ENCODE results near the gene ZNF148.
"Not testable (repeated sequence)": the region's sequence is repeated elsewhere in the genome, so short reads cannot be mapped to it uniquely, and the experiment has no call there.

Gene ZNF148, protein sequence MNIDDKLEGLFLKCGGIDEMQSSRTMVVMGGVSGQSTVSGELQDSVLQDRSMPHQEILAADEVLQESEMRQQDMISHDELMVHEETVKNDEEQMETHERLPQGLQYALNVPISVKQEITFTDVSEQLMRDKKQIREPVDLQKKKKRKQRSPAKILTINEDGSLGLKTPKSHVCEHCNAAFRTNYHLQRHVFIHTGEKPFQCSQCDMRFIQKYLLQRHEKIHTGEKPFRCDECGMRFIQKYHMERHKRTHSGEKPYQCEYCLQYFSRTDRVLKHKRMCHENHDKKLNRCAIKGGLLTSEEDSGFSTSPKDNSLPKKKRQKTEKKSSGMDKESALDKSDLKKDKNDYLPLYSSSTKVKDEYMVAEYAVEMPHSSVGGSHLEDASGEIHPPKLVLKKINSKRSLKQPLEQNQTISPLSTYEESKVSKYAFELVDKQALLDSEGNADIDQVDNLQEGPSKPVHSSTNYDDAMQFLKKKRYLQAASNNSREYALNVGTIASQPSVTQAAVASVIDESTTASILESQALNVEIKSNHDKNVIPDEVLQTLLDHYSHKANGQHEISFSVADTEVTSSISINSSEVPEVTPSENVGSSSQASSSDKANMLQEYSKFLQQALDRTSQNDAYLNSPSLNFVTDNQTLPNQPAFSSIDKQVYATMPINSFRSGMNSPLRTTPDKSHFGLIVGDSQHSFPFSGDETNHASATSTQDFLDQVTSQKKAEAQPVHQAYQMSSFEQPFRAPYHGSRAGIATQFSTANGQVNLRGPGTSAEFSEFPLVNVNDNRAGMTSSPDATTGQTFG

DNA sequence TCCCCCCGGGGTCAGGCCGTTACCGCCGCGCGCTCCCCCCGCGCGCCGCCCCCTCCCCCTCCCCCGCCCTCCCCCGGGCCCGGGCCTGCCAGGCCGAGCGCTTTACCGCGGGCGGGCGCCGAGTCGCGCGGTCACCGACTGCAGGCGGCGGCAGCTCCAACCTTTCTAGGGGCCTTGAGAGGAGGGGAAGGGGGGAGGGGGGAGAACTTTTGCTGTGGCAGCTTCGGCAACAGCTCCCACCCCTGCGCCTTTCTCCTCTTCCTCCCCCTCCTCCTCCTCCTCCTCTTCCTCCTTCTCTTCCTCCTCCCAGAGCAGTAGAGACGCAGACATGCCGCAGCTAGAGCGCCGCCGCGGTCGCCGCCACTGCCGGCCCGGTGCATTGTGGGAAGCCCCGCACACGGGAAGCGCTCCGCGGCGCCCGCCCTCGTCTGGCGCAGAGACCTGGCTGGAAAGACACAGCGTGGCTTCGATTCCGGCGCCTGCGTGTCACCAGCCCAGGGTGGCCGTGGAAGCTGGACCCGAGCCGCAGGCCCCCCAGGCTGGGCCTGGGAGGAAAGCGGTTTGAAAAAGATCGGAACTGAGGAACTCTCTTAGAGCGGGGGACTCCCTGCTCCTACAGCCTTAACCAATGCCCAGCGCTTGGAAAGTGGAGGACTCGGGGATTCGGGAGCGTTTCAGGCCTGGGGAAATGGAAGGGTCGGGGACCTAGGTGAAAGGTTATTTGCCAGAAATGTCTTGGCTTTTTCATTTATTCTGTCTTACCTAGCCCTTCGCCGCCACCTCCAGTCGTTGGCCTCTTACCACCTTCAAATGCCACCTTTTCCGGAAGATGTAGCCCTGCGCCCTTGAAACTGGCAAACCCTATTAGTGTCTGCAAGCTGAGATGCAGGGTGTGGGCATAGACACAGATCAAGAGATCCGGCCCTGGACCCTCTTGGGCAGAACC lies at the start of gene ZNF148:
Gene ZNF148, minus strand, starts transcription at position 330 of the 946 bp plus-strand sequence. CDS start 61,685 bp downstream, outside the sequence.
- peak; percentile 92 for DNase-seq (ENCODE audit: low spot score)

DNA sequence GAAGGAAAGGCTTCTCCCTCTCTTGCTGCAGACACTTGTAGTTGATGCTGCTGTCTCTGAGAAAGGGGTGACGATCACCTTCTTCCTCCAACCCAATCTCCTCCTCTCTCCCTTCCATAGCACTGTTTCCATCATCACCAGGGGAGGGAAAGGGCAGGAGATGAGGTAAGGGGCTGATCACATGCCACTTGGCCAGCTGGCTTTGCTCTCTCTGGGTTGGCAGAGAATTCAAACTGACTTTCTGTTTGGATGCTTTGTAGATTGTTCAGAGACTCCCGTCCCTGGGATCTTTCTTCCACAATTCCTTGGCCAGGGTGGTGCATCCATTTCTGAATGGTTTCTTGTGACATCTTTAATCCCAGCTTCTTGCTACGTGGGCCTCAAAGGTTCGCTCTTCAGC lies 43.2 kb upstream of the ZNF148 start:
- peak; percentile 33 for DNase-seq (ENCODE audit: low spot score)

DNA sequence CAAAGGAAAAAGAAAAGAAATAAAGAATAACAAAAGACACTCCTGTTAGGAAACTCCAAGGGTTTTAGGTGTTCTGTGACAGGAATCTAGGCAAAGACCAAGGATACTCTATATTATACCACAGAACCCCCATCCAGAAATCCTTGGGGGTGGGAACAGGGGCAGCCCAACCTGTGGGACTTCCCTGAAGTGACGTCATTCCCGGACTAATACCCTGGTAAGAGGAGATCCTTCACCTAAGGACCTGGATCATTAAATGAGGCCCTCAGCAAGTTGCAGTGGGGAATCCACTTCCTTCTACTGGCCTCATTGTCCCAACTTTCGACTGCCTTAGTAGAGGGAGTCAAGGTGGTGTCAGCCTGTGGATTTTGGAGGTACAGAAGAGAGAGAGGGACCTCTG lies 41.1 kb upstream of the ZNF148 start:
- DNase-seq (ENCODE audit: low spot score) = no peak

DNA sequence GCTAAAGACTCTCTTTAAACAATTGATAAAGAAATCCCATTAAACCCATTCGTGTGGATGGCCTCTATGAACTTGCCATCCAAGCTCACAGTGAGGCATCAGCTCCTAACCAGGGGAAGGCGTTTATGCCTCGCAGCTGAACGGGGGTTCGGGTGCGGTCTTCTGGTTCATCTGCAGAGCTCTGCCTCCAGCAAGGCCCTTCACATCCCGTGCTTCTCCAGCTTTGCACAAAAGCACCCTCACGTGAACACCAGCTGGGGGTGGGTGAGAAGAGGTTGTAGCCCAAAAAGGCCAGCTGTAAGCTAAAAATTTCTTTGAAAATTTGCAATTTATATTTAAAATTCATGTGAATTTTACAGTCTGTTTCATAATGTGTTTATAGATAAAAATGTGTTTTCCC lies 39.5 kb upstream of the ZNF148 start:
- DNase-seq (ENCODE audit: low spot score) = no peak

DNA sequence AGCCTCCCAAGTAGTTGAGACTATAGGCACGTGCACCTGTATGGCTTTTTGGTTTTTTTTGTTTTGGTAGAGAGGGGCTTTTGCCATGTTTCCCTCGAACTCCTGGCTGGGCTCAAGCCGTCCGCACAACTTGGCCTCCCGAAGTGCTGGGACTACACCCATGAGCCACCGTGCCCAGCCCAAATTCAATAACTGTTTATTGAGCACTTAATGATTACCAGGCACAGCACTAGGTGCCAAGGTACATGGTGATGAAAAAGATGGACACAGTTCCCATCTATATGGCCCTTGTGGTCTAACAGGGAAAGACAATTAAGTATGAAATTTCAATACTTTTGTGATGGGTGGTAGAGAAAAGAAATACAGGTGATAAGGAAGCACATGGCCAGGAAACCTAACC lies 35.8 kb upstream of the ZNF148 start:
- DNase-seq (ENCODE audit: low spot score) = no peak

DNA sequence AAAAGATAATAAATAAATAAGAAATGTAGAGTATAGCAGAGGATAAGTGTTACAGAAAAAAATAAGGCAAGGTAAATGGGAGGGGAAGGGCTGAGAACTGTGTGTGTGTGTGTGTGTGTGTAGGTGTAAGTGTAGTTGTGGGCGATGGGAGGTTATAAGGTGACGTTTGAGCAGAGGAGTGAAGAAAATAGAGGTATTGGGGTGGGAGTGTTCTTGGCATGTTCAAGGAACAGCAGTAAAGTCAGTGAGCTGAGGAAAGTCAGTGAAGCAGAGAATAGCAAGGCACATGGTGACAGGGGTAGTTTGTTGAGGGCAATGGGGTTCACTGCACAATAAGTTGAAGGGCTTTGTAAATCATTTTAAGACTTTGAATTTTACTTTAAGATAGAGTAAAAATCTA lies 30.9 kb upstream of the ZNF148 start:
- no peak for DNase-seq (ENCODE audit: low spot score)

DNA sequence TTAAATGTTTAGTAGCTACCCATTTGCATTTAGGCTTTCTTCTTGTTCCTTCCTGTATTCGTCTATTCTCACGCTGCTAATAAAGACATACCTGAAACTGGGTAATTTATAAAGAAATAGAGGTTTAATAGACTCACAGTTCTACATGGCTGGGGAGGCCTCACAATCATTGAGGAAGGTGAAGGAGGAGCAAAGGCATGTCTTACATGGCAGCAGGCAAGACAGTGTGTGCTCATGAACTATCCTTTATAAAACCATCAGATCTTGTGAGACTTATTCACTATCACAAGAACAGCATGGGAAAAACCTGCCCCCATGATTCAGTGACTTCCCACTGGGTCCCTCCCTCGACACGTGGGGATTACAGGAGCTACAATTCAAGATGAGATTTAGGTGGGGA lies 30.4 kb upstream of the ZNF148 start:
- DNase-seq (ENCODE audit: low spot score) = not testable (repeated sequence)

DNA sequence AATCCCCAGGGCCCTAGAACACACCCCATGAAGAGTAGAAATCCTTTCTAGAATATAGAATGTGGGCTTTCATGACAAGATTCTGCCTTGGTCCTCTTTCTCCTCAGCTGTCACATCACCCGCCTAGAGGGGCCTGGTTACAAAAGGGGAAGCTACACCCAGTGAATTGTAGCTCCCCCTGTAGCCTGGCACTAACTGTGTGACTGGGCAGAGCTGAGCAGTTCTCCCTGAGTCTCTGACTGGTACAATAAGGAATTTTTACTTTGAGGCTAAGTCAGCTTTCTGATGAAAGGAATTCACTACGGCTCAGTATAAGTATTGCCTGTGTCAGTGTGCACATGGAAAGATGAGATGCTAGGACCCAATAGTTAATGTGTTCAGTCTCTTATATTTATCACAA lies 28.7 kb upstream of the ZNF148 start:
- peak; percentile 23 for DNase-seq (ENCODE audit: low spot score)

DNA sequence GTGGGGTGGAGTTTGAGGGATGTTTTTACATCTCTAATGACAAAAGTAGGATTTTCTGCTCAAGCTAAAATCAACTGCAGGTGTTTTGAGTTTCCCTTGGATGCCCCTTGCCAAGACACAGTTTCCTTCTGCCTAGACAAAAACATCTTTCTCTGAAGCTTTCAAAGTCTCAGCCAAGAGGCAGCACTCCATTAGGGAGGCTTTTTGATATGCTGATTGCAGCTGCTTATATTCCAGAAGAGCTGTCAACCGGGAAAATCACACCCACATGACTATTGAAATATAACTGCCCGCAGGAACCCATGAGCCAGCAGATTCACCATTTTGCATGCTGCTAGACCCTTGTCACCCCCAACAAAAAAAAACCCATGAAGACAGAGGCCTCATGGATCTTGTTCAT lies 27.5 kb upstream of the ZNF148 start:
- DNase-seq (ENCODE audit: low spot score) = no peak

DNA sequence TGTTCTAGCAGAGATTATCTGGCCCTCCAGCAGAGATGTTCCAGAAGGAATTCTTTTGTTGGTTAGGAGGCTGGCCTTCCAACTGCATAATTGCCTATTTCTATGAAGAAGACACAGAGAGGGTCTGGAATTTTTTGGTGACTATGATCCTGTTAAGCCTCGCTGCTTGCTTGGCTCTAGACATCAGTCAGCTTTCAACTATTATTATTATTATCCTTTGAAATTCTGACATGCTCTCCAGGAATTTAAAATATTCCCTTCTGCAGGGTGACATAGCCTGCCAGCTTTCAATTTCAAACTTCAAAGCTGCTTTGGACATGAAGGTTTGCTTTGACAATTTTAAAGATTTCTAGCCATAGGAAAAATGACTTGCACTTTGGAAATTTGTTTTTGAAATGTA lies 26.3 kb upstream of the ZNF148 start:
- no peak for DNase-seq (ENCODE audit: low spot score)

DNA sequence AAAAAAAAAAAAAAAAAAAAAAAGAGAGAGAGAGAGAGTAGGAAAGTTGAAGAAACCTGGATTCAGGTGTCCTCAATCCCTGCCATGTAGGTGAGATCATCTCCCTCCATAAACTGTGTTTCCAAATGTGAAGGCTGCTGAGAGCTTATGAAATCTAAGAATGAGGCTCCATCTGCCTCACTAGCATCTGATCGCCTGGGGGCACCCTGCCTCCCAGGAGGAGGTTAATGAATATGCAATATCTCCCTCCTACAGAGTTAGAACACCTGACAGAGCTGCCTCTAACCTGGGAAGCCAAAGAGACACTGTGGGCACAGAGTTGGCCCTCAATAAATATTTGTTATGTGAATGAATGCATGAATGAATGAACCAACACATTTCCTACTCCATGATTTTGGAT lies 23.8 kb upstream of the ZNF148 start:
- no peak for DNase-seq (ENCODE audit: low spot score)

DNA sequence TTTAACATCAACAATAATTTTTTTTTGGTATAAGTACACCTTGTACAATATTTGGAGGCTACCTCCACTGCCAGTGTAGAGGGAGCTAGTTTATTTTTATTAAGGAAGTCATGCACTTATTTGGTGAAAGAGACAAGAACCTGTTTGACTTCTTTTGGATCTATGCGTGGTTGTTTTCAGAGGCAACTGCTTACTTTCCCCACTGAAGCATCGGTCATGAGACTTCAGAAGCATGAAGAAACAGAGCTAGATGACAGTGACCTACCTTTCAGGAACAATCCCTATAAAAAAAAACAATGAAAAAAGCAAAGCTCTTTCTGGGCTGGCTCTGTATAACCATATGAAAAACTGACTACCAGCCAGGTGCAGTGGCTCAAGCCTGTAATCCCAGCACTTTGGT lies 20.0 kb upstream of the ZNF148 start:
- DNase-seq (ENCODE audit: low spot score) = no peak

DNA sequence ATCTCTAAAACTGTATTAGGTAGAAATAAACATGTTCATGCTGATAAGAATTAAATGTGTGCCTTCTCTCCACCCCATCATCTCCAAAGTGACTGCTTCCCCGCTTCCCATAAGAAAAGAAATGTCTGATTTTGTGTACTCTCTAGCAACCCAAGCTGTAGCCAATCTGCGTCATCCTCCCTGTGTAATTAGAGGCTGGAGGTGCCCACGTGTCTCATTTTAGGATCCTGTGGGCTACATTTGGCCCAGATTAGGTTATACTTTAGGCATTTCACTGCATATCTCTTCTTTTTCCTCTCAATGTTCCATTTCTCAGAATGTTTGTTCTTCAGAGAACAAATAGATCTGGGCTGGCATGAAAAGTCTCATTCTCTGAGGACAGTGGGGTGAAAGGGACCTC lies 19.3 kb upstream of the ZNF148 start:
- DNase-seq (ENCODE audit: low spot score) = no peak

DNA sequence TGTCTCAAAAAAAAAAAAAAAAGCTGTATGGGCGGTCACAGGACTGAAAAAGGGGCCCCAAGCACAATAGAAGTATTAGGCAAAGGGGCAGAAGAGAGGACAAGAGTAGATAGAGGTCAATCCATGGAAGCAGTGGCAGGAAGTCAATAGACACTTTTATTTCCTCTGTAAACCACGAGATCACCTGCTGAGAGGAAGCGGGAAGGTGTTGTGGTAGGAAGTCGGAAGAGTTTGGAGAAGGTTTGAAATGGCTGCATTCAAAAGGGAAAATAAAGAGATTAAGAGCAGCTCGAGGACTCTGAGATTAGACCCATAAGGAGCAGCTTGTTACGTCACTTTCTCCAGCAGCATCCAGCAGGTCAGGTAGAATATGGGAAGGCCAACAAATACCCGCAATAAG lies 14.2 kb upstream of the ZNF148 start:
- DNase-seq (ENCODE audit: low spot score) = no peak

DNA sequence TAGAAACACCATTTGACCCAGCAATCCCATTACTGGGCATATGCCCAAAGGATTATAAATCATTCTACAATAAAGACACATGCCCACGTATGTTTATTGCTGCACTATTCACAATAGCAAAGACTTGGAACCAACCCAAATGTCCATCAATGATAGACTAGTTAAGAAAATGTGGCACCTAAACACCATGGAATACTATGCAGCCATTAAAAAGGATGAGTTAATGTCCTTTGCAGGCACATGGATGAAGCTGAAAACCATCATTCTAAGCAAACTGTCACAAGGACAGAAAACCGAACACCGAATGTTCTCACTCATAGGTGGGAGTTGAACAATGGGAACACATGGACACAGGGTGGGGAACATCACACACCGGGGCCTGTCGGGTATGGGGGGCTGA lies 13.2 kb upstream of the ZNF148 start:
- not testable (repeated sequence) for DNase-seq (ENCODE audit: low spot score)

DNA sequence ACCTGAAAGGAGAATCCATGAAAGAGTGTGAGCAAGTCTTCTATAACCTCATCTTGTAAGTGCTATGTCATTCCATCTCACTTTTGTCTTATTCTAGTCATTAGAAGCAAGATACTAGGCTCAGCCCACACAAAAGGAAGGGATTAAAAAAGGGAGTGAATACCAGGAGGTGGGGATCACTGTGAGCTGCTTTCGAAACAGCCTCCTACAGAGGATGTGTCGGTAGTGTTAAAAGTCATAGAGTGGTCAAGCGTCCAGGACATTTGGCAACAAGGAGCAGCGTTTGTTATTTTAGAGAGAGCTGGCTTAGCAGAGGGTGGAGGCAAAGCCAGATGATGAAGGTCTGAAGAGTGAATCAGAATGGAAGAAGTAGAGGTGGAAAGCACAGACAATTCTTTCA lies 11.7 kb upstream of the ZNF148 start:
- DNase-seq (ENCODE audit: low spot score) = no peak

DNA sequence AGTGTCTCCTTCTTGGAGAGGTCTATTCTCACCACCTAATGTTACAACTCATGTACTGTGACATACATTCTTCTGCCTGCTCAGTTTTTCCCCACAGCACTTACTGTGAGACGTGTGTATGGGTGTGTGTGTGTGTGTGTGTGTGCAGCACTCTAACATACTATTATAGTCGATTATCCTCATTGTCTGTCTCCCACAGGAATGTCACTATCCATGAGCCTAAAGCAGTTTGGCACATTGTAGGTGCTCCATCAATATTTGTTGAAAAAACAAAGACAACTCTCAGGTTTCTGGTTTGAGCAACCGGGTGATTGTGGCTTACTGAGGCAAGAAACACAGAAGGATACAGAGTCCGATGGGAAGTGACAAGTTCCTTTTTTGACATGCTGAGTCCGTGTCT lies 8.6 kb upstream of the ZNF148 start:
- DNase-seq (ENCODE audit: low spot score) = no peak

DNA sequence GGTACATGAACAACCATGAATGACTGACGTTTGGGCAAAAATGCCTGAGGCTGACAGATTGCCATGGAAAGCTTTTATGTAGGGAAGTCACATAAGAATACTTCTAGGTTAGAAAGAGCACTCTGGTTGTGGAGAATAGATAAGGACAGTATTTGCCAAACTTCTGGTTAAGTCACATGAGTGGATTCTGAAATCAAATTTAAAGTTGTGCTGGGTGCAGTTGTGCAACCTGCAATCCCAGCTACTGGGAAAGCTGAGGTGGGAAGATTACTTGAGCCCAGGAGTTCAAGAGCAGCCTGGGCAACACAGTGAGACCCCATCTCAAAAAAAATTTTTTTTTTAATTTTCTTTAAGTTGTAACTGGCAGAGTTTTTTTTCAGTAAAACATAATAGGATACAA lies 7.2 kb upstream of the ZNF148 start:
- no peak for DNase-seq (ENCODE audit: low spot score)

DNA sequence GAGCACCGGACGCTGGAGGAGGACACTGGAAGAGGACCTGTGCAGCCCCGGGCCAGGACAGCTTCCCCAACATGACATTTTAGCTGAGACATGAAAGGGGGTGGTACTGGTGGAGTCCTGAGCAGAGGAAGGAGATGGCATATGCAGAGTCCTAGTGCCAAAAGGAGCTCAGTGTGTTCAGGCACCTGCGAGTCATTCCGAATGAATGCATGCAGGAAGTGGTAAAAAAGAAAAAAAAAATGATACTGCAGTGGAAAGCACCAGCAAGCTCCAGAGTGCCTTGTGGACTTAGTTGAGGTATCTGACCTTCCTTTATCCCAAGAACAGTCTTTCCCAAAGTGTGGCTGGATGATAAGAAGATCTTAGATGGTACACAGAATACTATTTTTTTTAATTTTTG lies 6.6 kb upstream of the ZNF148 start:
- no peak for DNase-seq (ENCODE audit: low spot score)

DNA sequence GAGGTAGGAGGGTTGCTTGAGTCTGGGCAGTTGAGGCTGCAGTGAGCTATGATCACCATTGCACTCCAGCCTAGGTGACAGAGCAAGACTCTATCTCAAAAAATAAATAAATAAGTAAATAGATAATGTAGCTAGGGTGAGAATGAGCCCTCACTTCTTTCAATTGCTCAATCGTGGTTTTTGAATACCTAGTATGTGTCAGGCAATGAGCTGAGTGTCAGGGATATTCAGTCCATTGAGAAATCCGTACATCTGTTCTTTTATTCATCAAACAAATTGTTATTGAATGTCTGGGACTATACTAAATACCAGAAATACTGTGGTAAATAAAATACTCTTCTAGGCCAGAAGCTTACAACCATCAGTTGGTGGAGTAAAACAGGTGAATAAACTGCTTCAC lies 6.2 kb upstream of the ZNF148 start:
- no peak for DNase-seq (ENCODE audit: low spot score)

DNA sequence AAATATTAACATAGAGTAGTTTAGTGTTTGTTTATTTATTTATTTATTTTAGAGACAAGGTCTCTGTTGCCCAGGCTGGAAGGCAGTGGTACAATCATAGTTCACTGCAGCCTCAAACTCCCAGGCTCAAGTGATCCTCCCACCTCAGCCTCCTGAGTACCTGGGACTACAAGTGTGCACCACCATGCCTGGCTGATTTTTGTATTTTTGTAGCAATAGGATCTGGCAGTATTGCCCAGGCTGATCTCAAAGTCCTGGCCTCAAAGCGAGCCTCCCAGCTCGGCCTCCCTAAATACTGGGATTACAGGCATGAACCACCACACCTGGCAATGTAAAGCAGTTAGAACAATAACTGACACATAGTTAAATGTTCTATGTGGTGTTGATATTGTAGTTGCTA lies 4.4 kb upstream of the ZNF148 start:
- DNase-seq (ENCODE audit: low spot score) = no peak

DNA sequence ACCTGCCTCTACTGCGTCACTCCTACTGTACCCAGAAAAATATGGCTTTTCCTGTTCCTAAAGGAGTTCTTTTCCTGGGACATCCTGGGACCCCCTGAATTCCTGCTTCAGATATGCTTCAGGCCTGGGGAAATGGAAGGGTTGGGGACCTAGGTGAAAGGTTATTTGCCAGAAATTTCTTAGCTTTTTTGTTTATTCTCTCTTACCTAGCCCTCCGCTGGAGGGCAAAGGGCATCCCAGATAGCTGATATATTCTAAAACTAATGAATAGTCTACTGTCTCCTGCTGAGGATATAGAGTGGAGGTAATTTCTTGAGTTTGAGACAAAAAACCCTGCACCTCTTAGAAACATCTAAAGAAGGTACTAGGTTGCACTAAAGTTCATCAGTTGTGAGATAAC lies 3.6 kb upstream of the ZNF148 start:
- DNase-seq (ENCODE audit: low spot score) = no peak

Data from Ammon's horn (tissue), 1 donor.